Testis (tissue), 2 donors: ENCODE results near the gene SPDEF.

Experiments
- POLR2A ChIP-seq: fragments of 450-650 bp; IDR thresholded peaks from one replicate; pipeline ENCODE4 v1.6.1; 2017; ENCODE audit warnings: antibody characterized with exemption, mild to moderate bottlenecking, moderate library complexity
- TF ChIP-seq, protein P1 (sequence below), 3 experiments: fragments of 450-650 bp in 2 of 3; fragments of 200-600 bp in 1 of 3; sonication (generic) in 1 of 3; IDR thresholded peaks; one replicate each; pipeline ENCODE4 v1.5.1; 2016 to 2019; ENCODE audit warnings: antibody characterized with exemption in 3 of 3, mild to moderate bottlenecking in 2 of 3, moderate library complexity in 1 of 3

DNA sequence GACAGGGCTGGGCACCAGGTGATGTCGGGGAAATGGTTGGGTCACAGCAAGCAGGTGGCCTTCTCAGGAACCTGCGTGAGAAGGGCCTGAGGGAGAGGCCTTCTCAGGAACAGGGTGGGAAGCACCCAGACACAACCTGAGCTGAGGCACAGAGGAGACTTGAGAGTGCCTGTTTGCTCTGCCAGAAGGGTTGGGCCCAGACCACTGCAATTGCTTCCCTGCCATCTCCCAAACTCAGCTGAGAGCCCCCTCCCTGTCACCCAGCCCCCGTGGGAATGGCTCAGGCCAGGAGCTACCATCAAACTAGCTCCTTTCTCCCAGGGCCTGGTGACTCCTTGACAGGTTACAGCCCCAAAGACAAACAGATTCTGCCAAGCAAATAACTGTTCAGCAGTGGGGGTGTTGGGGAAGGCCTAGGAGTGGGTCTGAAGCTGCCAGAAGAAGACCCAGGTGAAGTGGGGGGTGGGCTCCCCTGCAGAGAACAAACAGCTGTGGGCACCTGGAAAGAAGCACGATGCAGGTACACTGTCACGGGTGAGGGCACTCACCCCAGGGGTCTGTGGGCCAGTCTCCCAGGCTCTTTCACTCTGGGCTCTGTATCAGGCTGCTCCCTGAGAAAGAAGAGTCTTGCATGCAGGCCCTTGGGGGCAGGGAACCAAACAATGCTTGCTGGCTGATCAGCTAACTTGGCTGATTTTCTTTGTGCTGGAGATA lies 30.4 kb upstream of the SPDEF start:
- TF ChIP-seq, protein P1, sequence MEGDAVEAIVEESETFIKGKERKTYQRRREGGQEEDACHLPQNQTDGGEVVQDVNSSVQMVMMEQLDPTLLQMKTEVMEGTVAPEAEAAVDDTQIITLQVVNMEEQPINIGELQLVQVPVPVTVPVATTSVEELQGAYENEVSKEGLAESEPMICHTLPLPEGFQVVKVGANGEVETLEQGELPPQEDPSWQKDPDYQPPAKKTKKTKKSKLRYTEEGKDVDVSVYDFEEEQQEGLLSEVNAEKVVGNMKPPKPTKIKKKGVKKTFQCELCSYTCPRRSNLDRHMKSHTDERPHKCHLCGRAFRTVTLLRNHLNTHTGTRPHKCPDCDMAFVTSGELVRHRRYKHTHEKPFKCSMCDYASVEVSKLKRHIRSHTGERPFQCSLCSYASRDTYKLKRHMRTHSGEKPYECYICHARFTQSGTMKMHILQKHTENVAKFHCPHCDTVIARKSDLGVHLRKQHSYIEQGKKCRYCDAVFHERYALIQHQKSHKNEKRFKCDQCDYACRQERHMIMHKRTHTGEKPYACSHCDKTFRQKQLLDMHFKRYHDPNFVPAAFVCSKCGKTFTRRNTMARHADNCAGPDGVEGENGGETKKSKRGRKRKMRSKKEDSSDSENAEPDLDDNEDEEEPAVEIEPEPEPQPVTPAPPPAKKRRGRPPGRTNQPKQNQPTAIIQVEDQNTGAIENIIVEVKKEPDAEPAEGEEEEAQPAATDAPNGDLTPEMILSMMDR (IDR thresholded peaks at IDR 0.05) = no peak
- TF ChIP-seq POLR2A = no peak
